Left kidney (tissue), 2 donors: Measurements from ENCODE around the gene SPEG. TPM values are rescaled to one million over a fixed set of nuclear protein-coding genes. Genes with fewer than 3 reads are reported as not detected.
A peak's percentile ranks its signal among the peaks of the same experiment; 100 is the strongest.

ENCODE experiments used
- DNase-seq: peaks from one replicate; pipeline ENCODE4 v3.0.0-alpha.2; 2013
- polyA plus RNA-seq: library from polyadenylated mRNA; unstranded; fragments of 120-200 nt; gene quantifications from one replicate; pipeline ENCODE4 v1.2.1, GENCODE V29; 2013; ENCODE audit not compliant: insufficient read length

The SPEG gene
- polyA plus RNA-seq, 1 donor = 10.8 TPM

DNA sequence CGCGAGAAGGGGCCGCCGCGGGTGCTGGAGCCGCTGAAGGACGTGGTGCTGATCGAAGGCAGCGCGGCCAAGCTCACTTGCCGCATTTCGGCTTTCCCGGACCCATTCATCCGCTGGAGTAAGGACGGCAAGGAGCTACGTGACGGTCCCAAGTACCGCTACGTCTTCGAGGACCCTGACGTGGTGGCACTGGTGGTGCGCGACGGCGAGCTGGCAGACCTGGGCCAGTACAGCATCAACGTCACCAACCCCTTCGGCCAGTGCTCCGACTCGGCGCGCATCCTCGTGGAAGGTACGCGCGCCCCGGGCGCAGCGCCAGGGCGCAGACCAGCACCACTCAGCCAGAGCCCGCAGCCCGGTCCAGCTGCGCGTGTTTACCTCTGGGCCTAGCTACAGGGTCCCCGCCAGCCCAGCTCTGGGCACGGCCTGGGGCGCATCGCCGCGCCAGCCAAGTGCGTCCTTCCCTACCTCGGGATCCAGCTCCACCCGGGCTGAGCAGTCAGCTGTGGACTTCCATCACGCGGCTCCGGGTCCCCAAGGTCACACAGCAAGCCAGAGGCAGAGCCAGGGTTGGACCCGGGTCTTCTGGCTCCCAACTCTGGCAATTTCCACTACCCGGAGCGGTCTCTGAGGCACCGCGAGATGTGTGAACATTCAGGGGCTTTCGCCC lies 62.3 kb downstream of the SPEG start:
- no peak for DNase-seq

DNA sequence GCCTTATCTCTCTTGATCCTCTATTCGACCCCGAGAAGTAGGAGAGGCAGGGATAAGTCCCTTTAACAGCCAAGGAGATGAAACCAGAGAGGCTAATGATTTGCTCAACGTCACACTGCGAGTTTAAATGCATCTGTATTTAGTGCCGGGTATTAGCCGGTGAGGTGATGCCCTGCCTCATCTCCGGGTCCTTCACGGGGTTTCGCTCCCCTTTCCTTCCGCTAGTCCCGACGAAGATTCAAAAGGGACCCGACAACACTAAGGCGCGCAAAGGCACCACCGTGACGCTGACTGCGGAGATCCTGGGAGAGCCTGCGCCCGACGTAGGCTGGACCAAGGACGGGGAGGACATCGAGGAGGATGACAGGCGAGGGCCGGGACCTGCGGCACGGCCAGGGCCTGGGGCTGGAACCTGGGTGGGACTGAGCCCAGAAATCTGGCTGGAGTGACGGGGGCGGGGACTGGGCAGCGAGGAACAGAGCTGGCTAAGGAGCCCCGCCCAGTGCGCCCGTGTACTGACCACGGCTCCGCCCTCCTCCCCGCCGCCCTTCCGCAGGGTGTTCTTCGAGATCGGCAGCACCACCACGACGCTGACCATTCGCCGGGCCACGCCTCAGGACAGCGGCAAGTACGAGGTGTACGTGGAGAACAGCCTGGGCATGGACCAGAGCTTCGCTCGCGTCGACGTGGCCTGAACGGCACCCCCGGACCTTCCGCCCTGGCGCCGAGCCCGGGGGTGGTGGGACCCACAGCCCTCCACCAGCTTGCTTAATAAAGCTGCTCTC lies 63.0 kb downstream of the SPEG start:
- no peak for DNase-seq

DNA sequence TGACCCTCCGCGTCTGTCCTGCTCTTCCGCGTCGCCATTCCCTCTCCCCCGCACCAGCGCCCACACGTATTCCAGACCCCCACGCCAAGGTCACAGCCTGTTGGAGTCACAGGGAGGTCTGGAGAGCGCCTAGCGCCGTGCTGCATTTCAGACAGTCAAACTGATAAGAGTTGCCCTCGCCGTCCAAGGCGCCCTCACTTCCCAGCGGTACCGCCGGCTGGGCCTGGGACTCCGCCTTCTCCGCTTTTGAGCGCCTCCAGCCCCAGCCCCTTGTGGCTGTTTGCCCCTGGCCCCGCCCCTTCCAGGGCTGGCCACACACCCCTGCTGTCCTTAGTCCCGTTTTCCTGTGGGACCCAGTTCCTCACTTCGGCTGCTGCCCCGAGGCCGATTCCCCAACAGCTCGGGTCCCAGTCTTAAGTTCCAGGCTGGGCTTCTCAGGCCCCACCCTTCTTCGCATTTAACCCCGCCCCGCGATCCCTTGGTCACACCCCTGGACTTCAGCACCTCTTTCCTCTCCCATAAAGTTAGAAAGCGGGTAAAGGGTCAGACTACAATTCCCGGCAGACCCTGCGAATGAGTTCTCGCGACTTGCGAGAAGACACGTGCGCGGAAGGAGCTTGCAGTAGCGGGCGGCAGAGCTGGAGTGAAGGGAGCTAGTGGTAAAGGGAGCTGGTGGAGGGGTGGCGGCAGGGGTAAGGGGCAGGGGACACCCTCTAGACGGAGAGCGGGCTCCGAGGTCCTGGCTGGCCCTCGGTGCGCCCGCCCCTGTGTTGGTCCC lies 63.8 kb downstream of the SPEG start, which contains the start of gene GMPPA:
GMPPA (plus strand) TSS at position 612 of the 778 bp plus-strand sequence. CDS start 1,085 bp downstream, outside the sequence.
- DNase-seq = peak; percentile 98

DNA sequence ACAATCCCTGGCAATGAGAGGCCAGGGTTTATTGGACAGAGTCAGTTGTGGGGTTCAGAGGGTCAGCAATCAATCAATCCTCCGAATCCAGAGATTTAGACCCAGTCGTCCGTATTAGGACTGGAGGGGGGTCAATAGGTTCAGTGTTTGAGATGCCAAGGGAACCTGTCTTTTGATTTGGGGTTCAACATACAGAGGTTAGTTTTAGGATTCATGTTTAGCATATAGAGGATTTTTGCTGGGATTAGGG lies 64.3 kb downstream of the SPEG start:
- no peak for DNase-seq

DNA sequence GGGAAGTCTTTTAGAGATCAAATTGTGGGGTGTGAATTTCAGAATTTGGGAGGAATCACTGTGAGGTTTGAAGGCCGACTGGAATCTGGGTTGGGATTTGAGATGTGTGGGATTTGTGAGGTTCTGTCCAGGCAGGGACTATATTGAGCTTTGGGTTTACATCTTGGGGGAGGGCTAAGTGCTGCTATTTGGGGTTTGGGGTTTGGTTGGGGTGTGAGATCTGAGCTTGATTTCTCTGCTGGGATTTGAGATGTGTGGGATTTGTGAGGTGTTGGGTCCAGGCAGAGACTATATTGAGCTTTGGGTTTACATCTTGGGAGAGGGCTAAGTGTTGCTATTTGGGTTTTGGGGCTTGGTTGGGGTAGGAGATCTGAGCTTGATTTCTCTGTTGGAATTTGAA lies 64.9 kb downstream of the SPEG start:
- DNase-seq = no peak

DNA sequence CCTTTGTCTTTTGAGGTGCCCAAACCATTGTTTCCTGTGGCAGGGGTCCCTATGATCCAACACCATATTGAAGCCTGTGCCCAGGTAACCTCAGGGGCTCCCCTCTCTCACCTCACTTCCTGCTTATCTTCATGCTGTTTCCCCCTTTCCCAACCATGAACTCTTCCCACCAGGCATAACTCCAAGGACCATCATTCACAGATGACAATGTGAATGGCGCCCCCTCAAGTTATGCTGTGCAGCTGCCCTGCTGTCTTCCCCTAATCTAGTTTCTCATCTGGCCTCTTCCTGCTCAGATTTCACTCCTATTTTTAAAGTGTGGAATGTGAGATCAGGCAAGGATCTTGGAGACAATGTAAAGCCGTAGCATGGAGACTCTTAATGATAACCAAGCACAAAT lies 65.5 kb downstream of the SPEG start:
- DNase-seq = no peak

DNA sequence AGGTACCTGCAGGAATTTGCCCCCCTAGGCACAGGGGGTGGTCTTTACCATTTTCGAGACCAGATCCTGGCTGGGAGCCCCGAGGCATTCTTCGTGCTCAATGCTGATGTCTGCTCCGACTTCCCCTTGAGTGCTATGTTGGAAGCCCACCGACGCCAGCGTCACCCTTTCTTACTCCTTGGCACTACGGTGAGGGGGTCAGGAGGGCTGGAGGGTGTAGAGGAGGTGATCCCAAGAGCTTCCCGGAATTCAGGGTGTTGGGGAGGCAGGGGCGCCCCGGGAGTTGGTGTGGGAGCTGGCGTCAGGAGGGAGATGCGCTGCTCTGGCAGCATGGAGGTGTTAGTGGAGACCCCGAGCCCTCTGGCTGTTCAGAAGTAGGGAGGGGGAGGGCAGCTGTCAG lies 67.2 kb downstream of the SPEG start:
- no peak for DNase-seq

DNA sequence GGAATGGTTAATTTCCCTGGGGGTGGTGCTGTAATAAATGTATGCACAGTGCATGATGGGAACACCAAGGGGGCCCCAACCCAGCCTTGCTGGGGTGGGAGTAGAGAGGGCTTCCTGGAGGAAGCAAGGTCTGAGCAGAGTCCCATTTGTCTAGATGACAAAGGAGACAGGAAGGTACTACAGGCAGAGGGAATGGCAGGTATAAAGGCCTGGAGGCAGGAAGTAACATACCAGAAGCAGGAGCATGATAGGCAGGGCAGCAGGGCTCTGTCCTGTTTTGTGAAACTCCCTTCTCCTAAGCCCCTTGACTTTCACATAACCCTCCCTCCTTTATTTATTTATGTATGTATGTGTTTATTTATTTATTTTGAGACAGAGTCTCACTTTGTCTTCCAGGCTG lies 68.0 kb downstream of the SPEG start:
- no peak for DNase-seq

DNA sequence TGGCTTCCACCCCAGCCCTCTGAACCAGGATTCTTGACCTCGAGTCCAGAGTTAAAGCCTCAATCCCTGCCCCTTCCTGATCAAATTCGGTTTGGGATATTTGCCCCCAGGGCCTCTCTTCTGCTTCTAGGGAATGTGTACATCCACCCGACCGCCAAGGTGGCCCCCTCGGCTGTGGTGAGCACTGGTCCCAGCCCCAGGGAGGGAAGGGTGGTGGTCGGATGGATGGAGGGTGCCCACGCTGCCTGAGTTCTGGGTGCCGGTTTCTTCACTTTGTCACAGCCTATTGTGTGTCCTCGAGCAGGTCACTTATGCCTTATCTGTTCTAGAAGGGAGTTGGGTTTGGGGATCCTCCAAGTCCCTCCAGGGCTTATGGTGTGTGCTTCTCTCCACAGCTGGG lies 70.9 kb downstream of the SPEG start:
- no peak for DNase-seq

DNA sequence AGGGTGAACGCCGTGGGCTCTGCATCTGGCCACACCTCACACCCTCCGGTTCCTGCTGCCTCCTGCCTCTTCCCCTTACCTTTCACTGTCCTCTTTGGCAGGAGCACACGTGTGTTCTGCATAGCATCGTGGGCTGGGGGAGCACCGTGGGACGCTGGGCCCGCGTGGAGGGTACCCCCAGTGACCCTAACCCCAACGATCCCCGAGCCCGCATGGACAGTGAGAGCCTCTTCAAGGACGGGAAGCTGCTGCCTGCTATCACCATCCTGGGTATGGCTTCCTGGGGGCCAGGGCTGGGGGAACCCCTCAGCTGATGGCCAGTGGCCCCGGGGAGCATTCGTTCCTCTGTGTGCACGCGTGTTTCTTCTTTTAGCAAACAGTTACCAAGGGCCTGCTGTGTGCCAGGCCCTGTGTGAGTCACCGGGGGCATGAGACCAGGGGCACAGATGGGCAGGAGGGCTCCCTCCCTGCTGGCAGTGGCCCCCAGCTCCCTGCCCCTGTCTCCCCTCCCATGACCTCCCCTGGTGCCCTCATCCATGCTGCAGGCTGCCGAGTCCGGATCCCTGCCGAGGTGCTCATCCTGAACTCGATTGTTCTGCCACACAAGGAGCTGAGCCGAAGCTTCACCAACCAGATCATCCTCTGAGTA lies 71.6 kb downstream of the SPEG start:
- no peak for DNase-seq

DNA sequence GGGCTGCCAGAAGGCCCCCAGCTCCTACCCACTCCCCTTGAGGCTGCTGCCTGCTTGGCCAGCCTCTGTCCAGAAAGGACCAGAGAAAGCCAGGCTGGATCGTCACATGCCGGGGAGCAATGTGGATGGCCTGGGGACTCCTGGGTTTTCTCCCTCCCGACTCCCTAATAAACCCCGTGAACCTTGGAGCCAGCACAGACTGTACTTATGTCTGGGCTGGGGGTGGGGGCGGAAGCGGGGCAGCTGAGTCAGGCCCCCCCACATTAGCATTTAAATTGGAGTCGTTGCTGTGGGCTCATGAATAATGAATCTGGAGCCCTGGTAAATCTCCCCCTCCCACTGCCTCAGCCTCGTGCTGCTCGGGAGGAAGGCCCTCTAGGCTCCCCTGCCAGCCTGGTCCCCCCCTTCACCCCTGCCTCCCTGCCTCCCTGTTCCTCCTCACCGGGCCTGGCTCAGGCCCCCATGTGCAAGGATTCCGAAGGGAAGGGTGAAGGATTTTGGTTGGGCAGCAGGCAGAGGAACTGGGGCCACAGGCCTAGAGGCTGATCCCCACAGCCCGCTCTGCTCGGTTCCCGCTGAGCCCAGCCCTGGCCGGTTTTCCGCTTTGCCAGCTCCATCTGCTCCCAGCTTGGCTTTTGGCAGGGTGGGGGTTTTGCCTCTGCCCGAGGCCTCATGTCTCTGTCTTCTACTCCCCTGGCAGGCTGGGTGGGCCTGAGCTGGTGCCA lies 72.3 kb downstream of the SPEG start:
- DNase-seq = no peak

DNA sequence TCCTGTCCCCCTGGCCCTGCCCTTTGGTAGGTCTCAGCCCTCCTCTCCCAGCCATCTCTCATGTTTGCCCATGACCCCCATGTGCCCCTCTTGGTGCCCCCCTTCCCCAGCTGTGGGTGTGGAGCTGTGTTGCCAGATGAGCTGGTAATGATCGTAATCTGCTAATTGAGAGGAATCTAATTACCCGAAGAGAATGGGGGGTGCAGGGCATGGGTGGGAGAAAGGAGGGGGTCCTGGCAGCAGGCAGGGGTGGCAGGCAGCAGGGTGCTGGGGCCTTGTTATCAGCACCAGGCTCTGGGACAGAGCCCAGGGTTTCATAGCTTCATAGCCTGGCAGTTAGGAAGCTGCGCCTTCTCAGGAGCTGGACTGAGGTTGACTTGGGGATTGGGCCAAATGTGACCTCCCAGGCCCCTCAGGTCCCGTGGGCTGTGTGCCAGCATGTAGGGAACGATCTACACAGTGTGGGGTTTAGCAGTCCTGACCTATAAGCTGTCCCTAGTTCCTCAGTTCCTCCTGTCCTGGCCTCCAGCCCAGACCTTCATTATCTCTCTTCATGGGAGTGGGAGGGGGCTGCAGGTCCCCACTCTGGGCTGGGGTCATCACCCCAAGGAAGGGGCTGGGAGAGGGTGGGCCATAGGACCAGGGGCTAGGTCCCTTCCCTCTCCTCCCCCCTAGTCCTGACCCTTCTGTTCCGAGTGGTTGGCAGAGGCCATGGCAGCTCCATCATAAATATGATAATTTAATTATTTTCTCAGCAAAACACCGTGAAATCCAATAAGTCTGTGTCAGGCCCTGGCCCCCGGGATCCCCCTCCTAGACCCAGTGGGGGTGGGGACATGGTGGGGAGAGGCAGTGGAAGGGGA lies 73.2 kb downstream of the SPEG start:
- no peak for DNase-seq

DNA sequence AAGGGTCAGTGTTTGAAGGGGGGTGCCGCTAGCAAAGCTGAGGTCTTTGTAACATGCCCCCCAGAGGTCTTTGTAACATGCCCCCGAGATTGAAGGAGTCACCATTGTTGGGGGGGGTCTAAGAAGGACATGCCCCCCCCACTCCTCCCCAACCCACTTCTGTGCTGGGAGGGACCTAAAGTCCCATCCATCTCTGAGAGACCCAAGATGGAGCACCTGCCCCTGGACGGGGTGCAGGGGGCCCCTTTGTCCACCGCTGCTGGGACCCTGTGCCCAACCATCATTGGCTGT lies 73.7 kb downstream of the SPEG start:
- no peak for DNase-seq

DNA sequence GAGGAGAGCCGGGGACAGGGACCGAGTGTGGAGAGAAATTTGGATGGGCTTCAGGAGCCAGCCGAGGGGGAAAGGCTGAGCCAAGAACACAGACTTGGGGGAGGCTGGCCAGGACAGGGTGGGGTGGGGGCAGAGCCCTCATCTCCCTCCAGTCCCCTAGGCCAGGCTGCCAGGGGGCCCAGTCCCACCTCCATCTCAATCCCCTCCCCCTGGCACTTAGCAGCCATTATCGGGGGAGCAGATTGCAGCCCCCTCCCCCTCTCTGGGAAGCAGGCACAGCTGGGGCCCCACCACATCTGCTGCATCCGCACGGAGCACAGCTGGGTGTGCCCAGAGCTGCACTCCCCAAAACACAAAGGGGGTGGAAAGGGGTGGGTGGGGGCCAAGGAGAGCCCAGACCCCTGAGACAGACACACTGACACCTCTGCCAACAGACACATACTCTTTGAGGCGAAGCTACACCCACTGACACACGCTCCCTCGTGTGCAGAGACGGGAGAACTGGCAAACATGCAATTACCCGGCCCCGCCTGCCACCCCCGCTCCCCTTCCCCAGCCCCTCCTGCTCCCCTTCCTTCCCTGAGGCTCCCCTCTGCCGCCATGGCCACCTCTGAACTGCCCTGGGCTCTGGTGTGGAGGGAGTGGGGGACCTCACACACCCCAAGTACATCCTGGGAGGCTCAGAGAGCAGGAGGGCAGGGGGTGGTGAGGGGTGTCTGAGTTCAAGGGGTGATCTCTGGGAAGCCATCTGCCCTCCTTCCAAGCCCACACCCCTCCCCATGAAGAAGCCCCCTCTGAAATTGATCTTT lies 74.5 kb downstream of the SPEG start:
- DNase-seq = no peak

DNA sequence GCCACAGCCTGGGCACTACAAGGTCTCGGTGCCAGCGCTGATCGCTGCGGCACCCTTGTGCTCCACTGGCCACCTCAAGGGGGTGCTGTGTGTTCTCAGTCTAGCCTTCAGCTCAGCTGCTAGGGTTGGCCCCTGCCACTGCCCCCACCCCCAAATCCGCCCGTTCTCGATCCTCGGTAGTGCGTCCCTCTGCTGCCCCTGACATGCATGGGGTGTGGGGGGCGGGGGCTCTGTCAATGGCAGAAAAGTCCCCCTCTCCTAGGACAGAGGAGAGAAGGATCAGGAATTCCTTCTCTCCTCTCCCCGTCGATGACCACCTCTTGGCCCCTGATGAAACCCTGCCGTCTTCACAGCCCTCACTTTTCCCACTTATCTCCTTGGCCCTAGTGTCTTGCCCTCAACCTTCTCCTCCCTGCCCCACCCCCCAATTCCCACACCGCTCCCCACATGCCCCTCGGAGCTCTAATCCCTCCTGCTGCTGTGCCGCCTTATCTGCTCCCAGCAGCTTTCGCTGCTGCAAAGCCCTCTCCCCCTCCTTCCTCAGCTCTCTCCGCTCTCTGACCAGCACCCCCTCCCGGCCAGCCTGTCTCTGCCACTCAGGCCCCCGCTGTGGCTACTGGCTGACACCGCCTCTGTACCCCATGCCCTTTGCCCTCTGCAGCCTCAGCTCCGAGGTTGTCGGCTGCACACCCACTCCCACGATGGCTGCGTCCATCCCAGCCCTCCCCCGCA lies 75.3 kb downstream of the SPEG start:
- DNase-seq = no peak

DNA sequence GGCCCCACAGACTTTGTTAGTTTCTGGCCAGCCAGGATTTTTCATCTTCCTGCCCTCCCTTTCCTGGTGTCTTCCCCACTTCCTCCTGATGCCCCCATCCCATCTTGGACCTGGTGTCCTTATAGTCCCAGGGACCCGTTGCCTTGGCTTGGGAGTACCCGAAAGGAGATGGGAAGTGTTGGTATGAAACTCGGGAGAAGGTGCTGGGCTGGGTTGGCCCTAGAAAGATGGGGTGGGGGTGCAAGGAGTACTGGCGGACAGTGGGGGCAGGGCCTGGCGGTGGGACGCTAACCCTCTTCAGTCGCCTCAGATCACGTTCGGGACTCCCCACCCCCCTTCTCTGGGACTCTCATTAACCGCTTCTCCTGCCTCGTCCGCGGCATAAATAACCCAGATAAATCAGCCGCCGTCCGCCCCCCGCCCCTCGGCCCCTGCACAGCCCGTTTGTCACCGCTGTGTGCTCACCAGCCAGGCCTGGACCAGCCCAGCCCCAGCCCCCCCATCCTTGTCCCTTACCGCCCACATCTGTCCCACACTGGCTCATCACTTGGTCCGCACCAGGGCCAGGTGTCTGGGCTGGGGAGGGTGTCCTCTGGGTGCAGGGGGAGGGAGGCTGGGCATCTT lies 76.0 kb downstream of the SPEG start:
- DNase-seq = no peak

DNA sequence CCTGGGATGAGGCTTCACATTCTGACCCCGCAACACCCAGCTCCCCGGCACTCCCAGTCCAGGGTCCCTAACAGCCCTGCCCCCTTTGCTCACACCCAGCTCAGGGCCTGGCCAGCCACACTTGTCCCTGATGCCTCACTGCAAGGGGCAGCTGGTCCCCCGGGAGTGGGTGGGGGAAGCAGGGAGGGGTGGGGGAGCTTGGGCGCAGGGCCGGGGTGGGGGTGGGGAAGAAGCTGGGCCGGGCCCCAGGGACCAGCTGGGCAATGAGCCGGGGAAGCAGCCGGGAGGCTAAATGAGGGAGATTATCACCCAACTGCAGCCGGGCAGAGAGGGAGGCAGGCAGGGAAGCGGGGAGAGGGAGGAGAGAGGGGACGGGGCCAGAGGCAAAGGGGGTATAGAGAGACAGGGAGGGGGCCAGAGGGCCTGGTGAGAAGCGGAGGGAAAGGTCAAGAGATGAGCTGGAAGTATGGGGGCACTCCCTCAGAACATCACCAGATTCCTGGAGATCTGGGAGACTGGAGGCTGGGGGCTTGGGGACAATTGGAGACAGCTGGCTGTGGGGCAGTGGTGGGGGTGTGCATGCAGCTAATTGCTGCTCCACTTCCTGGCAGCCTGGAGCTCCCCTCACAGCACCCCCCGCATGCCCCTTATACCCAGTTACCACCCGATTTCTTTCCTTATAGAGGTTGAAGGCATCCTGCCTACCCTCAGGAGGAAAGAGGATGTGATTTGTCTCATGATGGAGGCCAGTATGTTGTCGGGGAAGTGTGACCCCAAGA lies 77.1 kb downstream of the SPEG start:
- DNase-seq = no peak

DNA sequence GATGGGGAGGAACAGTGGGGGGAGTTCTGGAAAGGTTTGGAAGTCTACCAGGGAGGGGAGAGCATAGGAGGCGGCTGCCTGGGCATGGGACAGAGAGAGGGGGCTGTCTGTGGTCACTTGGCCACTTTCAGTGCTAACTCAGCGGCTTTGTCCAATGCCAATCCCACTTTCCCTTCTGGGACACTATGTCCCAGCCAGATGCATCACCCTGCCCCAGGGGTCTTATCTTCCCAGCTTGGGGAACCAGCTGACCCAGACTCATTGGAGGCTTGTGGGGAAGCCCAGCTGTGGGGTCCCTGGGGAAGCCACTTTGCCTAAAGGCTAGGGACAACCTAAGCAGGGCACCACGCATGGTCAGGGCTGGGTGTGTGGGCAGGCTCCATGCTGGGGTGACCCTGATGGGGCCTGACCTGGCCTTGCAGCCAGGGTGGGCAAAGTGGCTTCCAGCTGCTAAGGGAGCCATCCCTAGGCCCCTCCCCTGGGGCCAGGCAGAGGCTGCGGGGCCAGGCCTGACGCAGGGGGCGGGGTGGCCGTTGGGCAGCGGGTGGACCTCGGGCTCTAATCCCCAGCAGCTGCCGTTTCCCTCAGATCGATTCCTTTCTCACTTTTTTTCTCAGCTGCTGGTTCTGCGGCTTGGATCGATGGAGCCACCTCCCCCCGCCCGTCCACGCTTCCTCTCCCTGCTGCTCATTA lies 78.0 kb downstream of the SPEG start:
- DNase-seq = no peak
